ENCODE data around the gene DDX39A.

DDX39A gene

GRCh38 chr19:14379294-14380065 is 39.7 kb downstream of the DDX39A start:
- Histone ChIP-seq H3K9ac (ENCODE audit: low read length) (no peak overlapping the region), H4K20me1 (ENCODE audit: low read depth, low read length) (no peaks in the 10 kb centered on the region), H3K27me3 (ENCODE audit: low read length) (no peaks in the 10 kb centered on the region), H2AFZ (ENCODE audit: low read depth, low read length, severe bottlenecking) (no peak overlapping the region), H3K27ac (ENCODE audit: low read depth, low read length) (no peak overlapping the region), H3F3A (ENCODE audit: insufficient read depth) (no peaks in the 10 kb centered on the region), H3K4me2 (ENCODE audit: low read depth, low read length, poor library complexity, severe bottlenecking) (no peak overlapping the region), H3K9me3 (ENCODE audit: insufficient read depth, low read length) (no peaks in the 10 kb centered on the region), H3K4me3 (ENCODE audit: insufficient read depth, low read length, poor library complexity, severe bottlenecking) (no peak overlapping the region), H3K79me2 (ENCODE audit: insufficient read depth, low read length) (no peaks in the 10 kb centered on the region), H3K36me3 (ENCODE audit: low read length) (no peaks in the 10 kb centered on the region), H3K9me2 (replicated peaks; ENCODE audit: insufficient read depth, low read length) (no peaks in the 10 kb centered on the region)
- no peak for TF ChIP-seq CTCF (IDR thresholded peaks at IDR 0.05; ENCODE audit: insufficient read depth, low read length, poor library complexity, severe bottlenecking)
- TF ChIP-seq EZH2phosphoT487 (conservative IDR thresholded peaks at IDR 0.05; ENCODE audit: low read length): no peak

GRCh38 chr19:14378890-14379289 is 40.3 kb downstream of the DDX39A start:
- no peak overlapping the region for H3K4me3 ChIP-seq (ENCODE audit: insufficient read depth, low read length, poor library complexity, severe bottlenecking)
- TF ChIP-seq CTCF (IDR thresholded peaks at IDR 0.05; ENCODE audit: insufficient read depth, low read length, poor library complexity, severe bottlenecking) (no peak), EZH2phosphoT487 (conservative IDR thresholded peaks at IDR 0.05; ENCODE audit: low read length) (no peak)
- no peaks in the 10 kb centered on the region for H3K36me3 ChIP-seq (ENCODE audit: low read length)
- no peak overlapping the region for H3K27ac ChIP-seq (ENCODE audit: low read depth, low read length)
- no peaks in the 10 kb centered on the region for H4K20me1 ChIP-seq (ENCODE audit: low read depth, low read length)
- no peaks in the 10 kb centered on the region for H3K9me3 ChIP-seq (ENCODE audit: insufficient read depth, low read length)
- H3K27me3 ChIP-seq (ENCODE audit: low read length): no peaks in the 10 kb centered on the region
- H3K9ac ChIP-seq (ENCODE audit: low read length): no peak overlapping the region
- H3F3A ChIP-seq (ENCODE audit: insufficient read depth): no peaks in the 10 kb centered on the region
- no peaks in the 10 kb centered on the region for H3K9me2 ChIP-seq (replicated peaks; ENCODE audit: insufficient read depth, low read length)
- no peak overlapping the region for H2AFZ ChIP-seq (ENCODE audit: low read depth, low read length, severe bottlenecking)
- no peak overlapping the region for H3K4me2 ChIP-seq (ENCODE audit: low read depth, low read length, poor library complexity, severe bottlenecking)
- H3K79me2 ChIP-seq (ENCODE audit: insufficient read depth, low read length): no peaks in the 10 kb centered on the region

- no peaks in the 10 kb centered on the region for H3K27me3 ChIP-seq (ENCODE audit: low read length)
- H3F3A ChIP-seq (ENCODE audit: insufficient read depth): no peaks in the 10 kb centered on the region
- no peak overlapping the region for H3K27ac ChIP-seq (ENCODE audit: low read depth, low read length)
- TF ChIP-seq CTCF (IDR thresholded peaks at IDR 0.05; ENCODE audit: insufficient read depth, low read length, poor library complexity, severe bottlenecking): no peak
- TF ChIP-seq EZH2phosphoT487 (conservative IDR thresholded peaks at IDR 0.05; ENCODE audit: low read length): no peak
- no peaks in the 10 kb centered on the region for H3K9me2 ChIP-seq (replicated peaks; ENCODE audit: insufficient read depth, low read length)
- no peak overlapping the region for H3K9ac ChIP-seq (ENCODE audit: low read length)
- no peaks in the 10 kb centered on the region for H3K36me3 ChIP-seq (ENCODE audit: low read length)
- H2AFZ ChIP-seq (ENCODE audit: low read depth, low read length, severe bottlenecking): no peak overlapping the region
- no peaks in the 10 kb centered on the region for H3K9me3 ChIP-seq (ENCODE audit: insufficient read depth, low read length)
- no peaks in the 10 kb centered on the region for H3K79me2 ChIP-seq (ENCODE audit: insufficient read depth, low read length)
- H3K4me3 ChIP-seq (ENCODE audit: insufficient read depth, low read length, poor library complexity, severe bottlenecking): no peak overlapping the region
- H4K20me1 ChIP-seq (ENCODE audit: low read depth, low read length): no peaks in the 10 kb centered on the region
- no peak overlapping the region for H3K4me2 ChIP-seq (ENCODE audit: low read depth, low read length, poor library complexity, severe bottlenecking)
These were observed 41.2 kb downstream of the DDX39A start for GRCh38 chr19:14377883-14378328.
